ENCODE measurements around the gene SASH1.

- no peak for TF ChIP-seq CTCF (IDR thresholded peaks at IDR 0.05; ENCODE audit: poor library complexity)
- TF ChIP-seq EZH2phosphoT487 (IDR thresholded peaks at IDR 0.05; ENCODE audit: low read depth, severe bottlenecking, unreplicated experiment), result no peak
Observed at GRCh38 chr6:148529010-148529409, 186.4 kb downstream of the SASH1 start.
